Mesendoderm (in vitro differentiated cells): Measurements from ENCODE around the gene GRIK4.

Experiments
- DNase-seq: peaks from one replicate; pipeline ENCODE4 v3.0.0; 2013
- H2AK5ac ChIP-seq: 2 replicates; pipeline ENCODE4 v1.6.1; 2013; ENCODE audit warnings: low read length, inconsistent platforms
- H2BK120ac ChIP-seq: 2 replicates; pipeline ENCODE4 v1.6.1; 2013; ENCODE audit warnings: low read depth, mild to moderate bottlenecking, low read length, moderate library complexity, mixed read lengths
- H2BK15ac ChIP-seq: replicated peaks from 2 replicates; pipeline ENCODE4 v1.6.1; 2013; ENCODE audit warnings: low read depth, mild to moderate bottlenecking, moderate library complexity
- H2BK5ac ChIP-seq: 2 replicates; pipeline ENCODE4 v1.6.1; 2013; ENCODE audit warnings: low read length, inconsistent platforms
- H3K18ac ChIP-seq: 2 replicates; pipeline ENCODE4 v1.6.1; 2013; ENCODE audit warnings: mild to moderate bottlenecking, low read length, mixed read lengths
- H3K23ac ChIP-seq: one replicate; pipeline ENCODE4 v1.6.1; 2013; ENCODE audit warnings: low read length
- H3K27ac ChIP-seq: 2 replicates; pipeline ENCODE4 v1.5.1; 2013; ENCODE audit warnings: low read depth, mild to moderate bottlenecking, inconsistent platforms, low read length, moderate library complexity
- H3K27me3 ChIP-seq: 2 replicates; pipeline ENCODE4 v1.6.1; 2013; ENCODE audit warnings: low read length, control low read depth, mild to moderate bottlenecking, inconsistent platforms; ENCODE audit not compliant: insufficient read depth, poor library complexity
- H3K36me3 ChIP-seq: 2 replicates; pipeline ENCODE4 v1.6.1; 2013; ENCODE audit warnings: low read length, inconsistent platforms; ENCODE audit not compliant: control insufficient read depth, insufficient read depth
- H3K4ac ChIP-seq: one replicate; pipeline ENCODE4 v1.6.1; 2013; ENCODE audit warnings: low read depth, mild to moderate bottlenecking, low read length, moderate library complexity
- H3K4me1 ChIP-seq: 2 replicates; pipeline ENCODE4 v1.6.1; 2013; ENCODE audit warnings: low read depth, low read length, inconsistent platforms; ENCODE audit not compliant: control insufficient read depth
- H3K4me2 ChIP-seq: 2 replicates; pipeline ENCODE4 v1.6.1; 2013; ENCODE audit warnings: low read length
- H3K4me3 ChIP-seq: 2 replicates; pipeline ENCODE4 v1.5.1; 2013; ENCODE audit warnings: mild to moderate bottlenecking, low read length
- H3K56ac ChIP-seq: one replicate; pipeline ENCODE4 v1.6.1; 2013; ENCODE audit warnings: low read length
- H3K79me1 ChIP-seq: 2 replicates; pipeline ENCODE4 v1.6.1; 2013; ENCODE audit warnings: low read length, inconsistent platforms
- H3K79me2 ChIP-seq: 2 replicates; pipeline ENCODE4 v1.6.1; 2013; ENCODE audit warnings: mild to moderate bottlenecking, low read length; ENCODE audit not compliant: control insufficient read depth, insufficient read depth
- H3K9ac ChIP-seq: 2 replicates; pipeline ENCODE4 v1.6.1; 2013; ENCODE audit warnings: low read length, inconsistent platforms
- H4K5ac ChIP-seq: one replicate; pipeline ENCODE4 v1.6.1; 2013; ENCODE audit warnings: low read length
- H4K8ac ChIP-seq: one replicate; pipeline ENCODE4 v1.6.1; 2013; ENCODE audit warnings: low read depth, mild to moderate bottlenecking, control low read depth, low read length, moderate library complexity
- WGBS: extraction: QIAGEN DNeasy Blood & Tissue Kit; methylation state at CpG from one replicate; pipeline ENCODE4 v1.1.7; 2013; ENCODE audit warnings: low lambda C conversion rate, missing lambda C conversion rate; ENCODE audit not compliant: insufficient coverage; ENCODE audit errors: extremely low coverage; 5-methylcytosine and 5-hydroxymethylcytosine counted together

The GRIK4 gene

GRCh38 chr11:120586072-120586471 lies 74.5 kb downstream of the GRIK4 start:
- Histone ChIP-seq H3K79me1 (no peaks in the 10 kb centered on the region), H3K4me3 (no peak overlapping the region), H4K5ac (no peak overlapping the region), H4K8ac (no peak overlapping the region), H3K79me2 (no peaks in the 10 kb centered on the region), H3K23ac (no peak overlapping the region), H2AK5ac (no peak overlapping the region), H3K56ac (no peak overlapping the region), H3K4ac (no peak overlapping the region), H3K9ac (no peak overlapping the region), H3K27ac (no peak overlapping the region), H2BK120ac (no peak overlapping the region), H2BK15ac (no peak overlapping the region), H3K4me2 (no peak overlapping the region), H3K4me1 (peaks cover 3% of the 10 kb centered on the region), H3K27me3 (no peaks in the 10 kb centered on the region), H3K36me3 (no peaks in the 10 kb centered on the region), H3K18ac (no peak overlapping the region), H2BK5ac (no peak overlapping the region)
- 100% methylated on average over 1 of the region's 3 CpGs for WGBS
- no peak for DNase-seq

- no peak overlapping the region for H3K4me3 ChIP-seq
- H3K9ac ChIP-seq, result no peak overlapping the region
- H2BK15ac ChIP-seq, result no peak overlapping the region
- H3K79me1 ChIP-seq, result no peaks in the 10 kb centered on the region
- no peak overlapping the region for H2AK5ac ChIP-seq
- no peaks in the 10 kb centered on the region for H3K79me2 ChIP-seq
- H3K18ac ChIP-seq, result no peak overlapping the region
- H4K5ac ChIP-seq, result no peak overlapping the region
- H2BK5ac ChIP-seq, result no peak overlapping the region
- no peak overlapping the region for H3K27ac ChIP-seq
- H4K8ac ChIP-seq, result no peak overlapping the region
- no peak overlapping the region for H3K56ac ChIP-seq
- no peak overlapping the region for H3K4me2 ChIP-seq
- WGBS, result no CpG with 5 or more reads among the region's 7 CpGs
- DNase-seq, result no peak
- H3K4ac ChIP-seq, result no peak overlapping the region
- H3K4me1 ChIP-seq, result peaks cover 3% of the 10 kb centered on the region
- no peak overlapping the region for H2BK120ac ChIP-seq
- no peaks in the 10 kb centered on the region for H3K27me3 ChIP-seq
- H3K36me3 ChIP-seq, result no peaks in the 10 kb centered on the region
- H3K23ac ChIP-seq, result no peak overlapping the region
These were observed 75.2 kb downstream of the GRIK4 start for GRCh38 chr11:120586728-120587127.

- H3K79me2 ChIP-seq, result no peaks in the 10 kb centered on the region
- H4K8ac ChIP-seq, result no peak overlapping the region
- no peak overlapping the region for H3K23ac ChIP-seq
- no peak overlapping the region for H3K18ac ChIP-seq
- H2BK15ac ChIP-seq, result no peak overlapping the region
- no peak overlapping the region for H3K4me3 ChIP-seq
- H3K9ac ChIP-seq, result no peak overlapping the region
- no peak overlapping the region for H3K4me2 ChIP-seq
- no peak overlapping the region for H3K27ac ChIP-seq
- no peak for DNase-seq
- H3K4me1 ChIP-seq, result peaks cover 3% of the 10 kb centered on the region
- H3K36me3 ChIP-seq, result no peaks in the 10 kb centered on the region
- WGBS, result no CpG with 5 or more reads among the region's 4 CpGs
- no peaks in the 10 kb centered on the region for H3K79me1 ChIP-seq
- H2BK5ac ChIP-seq, result no peak overlapping the region
- H2AK5ac ChIP-seq, result no peak overlapping the region
- no peak overlapping the region for H3K4ac ChIP-seq
- H4K5ac ChIP-seq, result no peak overlapping the region
- no peaks in the 10 kb centered on the region for H3K27me3 ChIP-seq
- H2BK120ac ChIP-seq, result no peak overlapping the region
- H3K56ac ChIP-seq, result no peak overlapping the region
These were observed 75.8 kb downstream of the GRIK4 start for GRCh38 chr11:120587299-120587698.

GRCh38 chr11:120589376-120589775 lies 77.8 kb downstream of the GRIK4 start:
- DNase-seq, result no peak
- no peak overlapping the region for H2AK5ac ChIP-seq
- no peak overlapping the region for H3K4me3 ChIP-seq
- H3K4me2 ChIP-seq, result no peak overlapping the region
- H2BK5ac ChIP-seq, result no peak overlapping the region
- no peaks in the 10 kb centered on the region for H3K79me2 ChIP-seq
- no peak overlapping the region for H2BK120ac ChIP-seq
- H3K9ac ChIP-seq, result no peak overlapping the region
- H2BK15ac ChIP-seq, result no peak overlapping the region
- H3K23ac ChIP-seq, result no peak overlapping the region
- no peaks in the 10 kb centered on the region for H3K27me3 ChIP-seq
- H4K5ac ChIP-seq, result no peak overlapping the region
- no peak overlapping the region for H3K18ac ChIP-seq
- no CpG with 5 or more reads among the region's 11 CpGs for WGBS
- H3K4me1 ChIP-seq, result peaks cover 3% of the 10 kb centered on the region
- H3K56ac ChIP-seq, result no peak overlapping the region
- H3K27ac ChIP-seq, result no peak overlapping the region
- no peaks in the 10 kb centered on the region for H3K36me3 ChIP-seq
- H3K79me1 ChIP-seq, result no peaks in the 10 kb centered on the region
- H3K4ac ChIP-seq, result no peak overlapping the region
- no peak overlapping the region for H4K8ac ChIP-seq

- Histone ChIP-seq H4K5ac (no peak overlapping the region), H2BK120ac (no peak overlapping the region), H3K4me1 (peaks cover 3% of the 10 kb centered on the region), H3K79me2 (no peaks in the 10 kb centered on the region), H3K4ac (no peak overlapping the region), H2AK5ac (no peak overlapping the region), H3K9ac (no peak overlapping the region), H2BK15ac (no peak overlapping the region), H3K4me3 (no peak overlapping the region), H4K8ac (no peak overlapping the region), H3K4me2 (no peak overlapping the region), H3K27ac (no peak overlapping the region), H3K27me3 (no peaks in the 10 kb centered on the region), H3K18ac (no peak overlapping the region), H2BK5ac (no peak overlapping the region), H3K23ac (no peak overlapping the region), H3K56ac (no peak overlapping the region), H3K79me1 (no peaks in the 10 kb centered on the region), H3K36me3 (no peaks in the 10 kb centered on the region)
- no CpG with 5 or more reads among the region's 3 CpGs for WGBS
- DNase-seq, result no peak
These were observed 78.9 kb downstream of the GRIK4 start for GRCh38 chr11:120590472-120590871.

- Histone ChIP-seq H3K23ac (no peak overlapping the region), H2BK15ac (no peak overlapping the region), H3K4me2 (no peak overlapping the region), H3K4me3 (no peak overlapping the region), H3K4ac (no peak overlapping the region), H3K27ac (no peak overlapping the region), H3K79me2 (no peaks in the 10 kb centered on the region), H3K9ac (no peak overlapping the region), H4K5ac (no peak overlapping the region), H3K56ac (no peak overlapping the region), H3K27me3 (no peaks in the 10 kb centered on the region), H3K36me3 (no peaks in the 10 kb centered on the region), H3K4me1 (no peaks in the 10 kb centered on the region), H4K8ac (no peak overlapping the region), H3K18ac (no peak overlapping the region), H2BK120ac (no peak overlapping the region), H2AK5ac (no peak overlapping the region), H3K79me1 (no peaks in the 10 kb centered on the region), H2BK5ac (no peak overlapping the region)
- WGBS, result no CpG with 5 or more reads among the region's 9 CpGs
- DNase-seq, result no peak
These were observed 83.2 kb downstream of the GRIK4 start for GRCh38 chr11:120594746-120595145.
